Activated T-cell treated with anti-CD3 and anti-CD28 coated beads for 24 hours (primary cell): Measurements from ENCODE around the gene CHRNB4.
"Not testable (repeated sequence)": the region's sequence is repeated elsewhere in the genome, so short reads cannot be mapped to it uniquely, and the experiment has no call there.

Source experiments
- DNase-seq: peaks from one replicate; pipeline ENCODE4 v3.0.0-alpha.2; 2020; ENCODE audit warnings: low read depth

Gene CHRNB4, protein sequence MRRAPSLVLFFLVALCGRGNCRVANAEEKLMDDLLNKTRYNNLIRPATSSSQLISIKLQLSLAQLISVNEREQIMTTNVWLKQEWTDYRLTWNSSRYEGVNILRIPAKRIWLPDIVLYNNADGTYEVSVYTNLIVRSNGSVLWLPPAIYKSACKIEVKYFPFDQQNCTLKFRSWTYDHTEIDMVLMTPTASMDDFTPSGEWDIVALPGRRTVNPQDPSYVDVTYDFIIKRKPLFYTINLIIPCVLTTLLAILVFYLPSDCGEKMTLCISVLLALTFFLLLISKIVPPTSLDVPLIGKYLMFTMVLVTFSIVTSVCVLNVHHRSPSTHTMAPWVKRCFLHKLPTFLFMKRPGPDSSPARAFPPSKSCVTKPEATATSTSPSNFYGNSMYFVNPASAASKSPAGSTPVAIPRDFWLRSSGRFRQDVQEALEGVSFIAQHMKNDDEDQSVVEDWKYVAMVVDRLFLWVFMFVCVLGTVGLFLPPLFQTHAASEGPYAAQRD

DNA sequence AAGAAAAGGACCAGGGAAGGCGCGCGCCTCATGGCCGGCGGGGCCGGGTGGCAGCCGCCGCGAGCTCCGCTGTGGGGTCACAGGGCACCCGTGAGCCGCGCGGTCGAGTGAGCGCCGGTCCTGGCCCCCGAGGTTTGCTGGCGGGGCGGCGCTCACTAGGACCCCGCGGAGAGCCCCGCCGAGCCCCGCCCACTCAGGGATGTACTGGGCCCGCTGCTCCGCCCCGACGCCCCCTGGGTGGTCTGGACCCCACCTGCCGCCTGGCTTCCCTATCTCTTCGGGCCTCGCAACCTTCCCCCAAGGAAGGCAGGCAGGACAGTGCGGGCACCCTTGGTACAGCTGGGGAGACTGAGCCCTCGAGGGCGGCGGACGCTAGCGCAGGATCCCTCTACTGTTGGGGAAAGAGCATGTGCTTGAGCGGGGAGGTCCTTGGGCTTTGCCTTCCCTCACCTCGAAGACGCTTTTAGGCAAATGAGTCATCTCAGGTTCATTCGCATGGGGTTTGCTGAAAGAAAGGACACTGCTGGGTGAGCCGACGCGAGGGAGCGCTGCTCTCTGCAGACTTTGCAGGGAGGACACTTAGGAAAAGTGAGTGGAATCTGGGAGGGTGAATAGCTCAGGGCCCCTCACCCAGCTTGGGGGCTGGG is at the start of gene CHRNB4:
CHRNB4 (minus strand) TSS at position 109 of the 647 bp plus-strand sequence; CDS start at position 32, 77 bp downstream.
- no peak for DNase-seq

DNA sequence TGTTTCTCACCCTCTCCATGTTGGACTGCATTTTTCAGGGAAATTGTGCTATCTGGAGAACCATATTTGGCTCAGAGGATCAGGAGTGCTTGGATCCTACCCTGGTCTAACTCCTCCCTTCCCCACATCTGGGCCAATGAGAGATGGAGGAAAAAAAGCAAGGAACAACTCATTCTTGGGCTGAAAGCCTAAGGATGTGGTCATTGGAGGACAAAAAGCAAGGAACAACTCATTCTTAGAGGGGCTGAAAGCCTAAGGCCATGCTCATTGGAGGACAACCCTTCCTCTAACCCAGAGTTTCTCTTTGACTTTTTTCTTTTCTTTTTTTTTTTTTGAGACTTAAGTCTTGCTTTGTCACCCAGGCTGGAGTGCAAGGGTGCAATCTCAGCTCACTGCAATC is 48.6 kb upstream of the CHRNB4 start:
- DNase-seq: no peak

DNA sequence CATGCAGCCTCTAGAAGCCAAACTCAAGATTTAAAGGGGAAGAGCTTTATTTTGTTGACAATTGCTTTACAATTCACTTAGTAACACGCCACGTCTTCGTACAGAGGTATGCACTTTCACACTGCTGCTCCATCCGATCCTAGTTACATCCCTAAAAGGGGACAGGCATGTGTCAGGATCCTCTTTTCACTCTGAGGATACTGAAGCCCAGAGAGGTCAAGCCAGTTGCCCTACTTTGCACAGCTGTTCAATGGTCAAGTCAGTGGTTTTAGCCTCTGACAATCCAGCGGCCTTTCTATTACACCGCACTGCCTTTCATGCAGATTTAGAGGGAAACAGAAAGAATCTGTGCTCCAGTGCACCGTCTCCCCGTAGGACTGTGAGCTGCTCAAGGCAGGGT is 44.9 kb upstream of the CHRNB4 start:
- DNase-seq: no peak

DNA sequence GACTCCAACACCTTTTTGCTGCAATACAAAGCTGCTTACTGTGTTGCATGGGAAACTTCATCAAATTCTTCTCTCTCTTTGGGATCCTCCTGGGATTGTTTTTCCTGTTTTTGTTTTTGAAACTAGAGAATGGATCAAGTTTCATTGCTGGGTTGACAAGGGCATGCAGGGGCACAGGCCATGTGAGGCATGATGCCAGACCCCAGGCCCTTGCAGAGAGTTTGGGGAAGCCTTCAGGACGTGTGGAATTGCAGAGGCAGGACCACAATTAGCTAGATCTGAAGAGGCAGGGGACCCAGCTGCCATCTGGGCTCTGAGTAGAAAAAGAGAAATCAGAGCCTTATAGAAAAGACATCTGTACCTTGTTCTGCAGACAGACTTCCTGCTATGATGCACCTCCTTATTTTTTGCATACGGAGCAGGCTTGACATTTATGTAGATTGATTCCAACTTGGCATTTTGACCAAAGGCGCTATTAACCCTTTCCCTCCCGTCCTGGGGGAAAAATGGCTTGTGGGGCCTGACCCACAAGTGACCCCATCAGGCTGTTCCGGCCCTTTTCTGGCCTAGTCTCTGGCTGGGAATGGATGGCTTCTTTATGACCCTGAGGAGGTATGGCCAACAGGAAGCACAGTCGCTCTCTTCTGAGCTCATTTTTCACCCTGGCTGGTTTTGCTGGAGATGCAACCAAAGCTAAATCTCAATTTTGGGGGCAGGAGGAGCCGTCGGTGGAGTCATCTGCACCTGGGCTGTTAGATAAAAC is 44.3 kb upstream of the CHRNB4 start:
- no peak for DNase-seq

DNA sequence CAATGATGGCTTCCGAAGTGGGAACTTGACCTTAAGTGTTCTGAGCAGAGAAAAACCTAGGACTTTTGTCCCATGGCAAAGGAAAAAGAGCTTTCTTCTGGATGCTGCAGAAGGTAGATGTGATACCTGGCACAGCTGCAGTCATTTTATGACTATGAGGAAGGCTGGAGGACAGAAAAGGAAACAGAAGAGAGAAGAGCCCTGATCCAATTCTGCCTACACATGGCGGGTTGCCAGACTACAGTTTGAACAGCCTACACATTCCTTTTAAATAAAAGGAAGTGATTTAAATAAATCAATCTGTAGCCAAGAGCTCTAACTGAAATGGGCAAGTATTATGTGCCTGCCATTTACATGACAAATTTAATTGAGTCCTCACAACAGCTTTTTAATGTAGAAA is 43.6 kb upstream of the CHRNB4 start:
- DNase-seq: no peak

DNA sequence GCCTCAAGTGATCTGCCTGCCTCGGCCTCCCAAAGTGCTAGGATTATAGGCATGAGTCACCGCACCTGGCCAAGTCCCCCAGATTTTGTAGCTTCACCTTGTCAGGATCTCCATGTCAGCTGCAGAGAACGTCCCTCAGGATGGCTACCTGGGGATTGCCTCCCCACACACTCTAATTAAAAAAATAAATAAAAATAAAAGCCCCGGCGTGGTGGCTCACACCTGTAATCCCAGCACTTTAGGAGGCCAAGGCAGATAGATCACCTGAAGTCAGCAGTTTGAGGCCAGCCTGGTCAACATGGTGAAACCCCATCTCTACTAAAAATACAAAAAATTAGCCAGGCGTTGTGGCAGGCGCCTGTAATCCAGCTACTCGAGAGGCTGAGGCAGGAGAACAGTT is 42.6 kb upstream of the CHRNB4 start:
- not testable (repeated sequence) for DNase-seq

DNA sequence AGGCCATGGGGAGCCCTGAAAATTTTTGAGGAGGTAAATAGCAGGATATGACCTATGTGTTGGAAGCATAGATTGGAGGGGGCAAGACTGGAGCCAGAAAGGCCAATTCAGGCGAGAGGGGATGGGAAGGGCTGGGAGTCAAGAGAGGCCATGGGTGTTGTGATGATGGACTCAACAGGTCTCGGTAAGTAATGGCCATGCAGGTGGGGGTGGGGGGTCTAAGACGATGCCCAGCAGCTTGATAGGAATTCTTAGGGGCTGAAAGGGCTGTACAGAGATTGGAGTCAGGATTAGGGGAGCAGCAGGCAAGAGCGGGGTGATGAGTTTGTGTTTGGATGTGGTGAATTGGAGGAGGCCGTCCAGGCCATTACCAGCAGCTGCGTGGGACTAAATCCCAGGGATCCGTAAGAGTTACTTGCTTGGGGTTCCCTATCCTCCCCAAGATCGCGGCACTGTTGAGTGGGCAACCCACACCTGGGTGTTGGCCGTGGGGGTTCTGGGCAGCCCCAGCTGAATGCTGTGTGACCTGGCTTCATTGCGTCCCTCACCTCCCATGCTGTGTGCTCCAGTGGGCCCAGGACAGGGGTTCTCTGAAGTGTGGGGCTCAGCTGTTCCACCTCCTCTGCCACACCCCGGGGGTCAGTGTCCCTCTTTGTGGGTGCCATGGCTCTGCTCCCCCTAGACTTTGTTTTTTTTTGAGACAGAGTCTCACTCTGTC is 41.8 kb upstream of the CHRNB4 start:
- DNase-seq: no peak

DNA sequence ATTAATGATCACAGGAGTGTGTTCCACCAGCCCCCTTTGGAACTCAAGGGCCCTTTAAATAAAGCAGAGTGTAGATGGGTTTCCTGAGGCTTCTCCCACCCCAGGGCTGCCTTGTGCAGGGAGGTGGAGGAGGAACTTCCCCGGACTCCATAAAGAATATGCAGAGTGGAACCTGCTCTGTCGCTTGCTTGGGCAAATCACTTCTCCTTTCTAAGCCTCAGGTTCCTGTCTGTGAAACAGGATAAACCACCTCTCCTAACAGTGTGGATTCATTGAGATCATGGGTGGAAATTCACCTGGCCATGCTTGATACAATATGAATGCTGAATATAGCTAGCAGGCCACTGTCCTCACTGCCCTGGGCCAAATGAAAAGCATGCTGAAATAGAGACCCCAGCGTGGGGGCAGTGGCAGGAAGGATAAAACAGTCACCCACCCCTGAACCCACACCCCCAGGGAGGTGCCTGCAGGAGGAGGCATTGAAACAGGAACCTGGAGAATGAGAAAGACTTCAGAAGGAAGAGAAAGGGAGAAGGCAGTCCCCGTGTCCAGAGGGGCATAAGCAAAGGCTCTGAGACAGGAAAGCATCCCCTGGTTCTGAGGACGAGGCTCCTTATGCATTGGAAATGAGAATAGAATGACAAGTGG is 41.1 kb upstream of the CHRNB4 start:
- no peak for DNase-seq

DNA sequence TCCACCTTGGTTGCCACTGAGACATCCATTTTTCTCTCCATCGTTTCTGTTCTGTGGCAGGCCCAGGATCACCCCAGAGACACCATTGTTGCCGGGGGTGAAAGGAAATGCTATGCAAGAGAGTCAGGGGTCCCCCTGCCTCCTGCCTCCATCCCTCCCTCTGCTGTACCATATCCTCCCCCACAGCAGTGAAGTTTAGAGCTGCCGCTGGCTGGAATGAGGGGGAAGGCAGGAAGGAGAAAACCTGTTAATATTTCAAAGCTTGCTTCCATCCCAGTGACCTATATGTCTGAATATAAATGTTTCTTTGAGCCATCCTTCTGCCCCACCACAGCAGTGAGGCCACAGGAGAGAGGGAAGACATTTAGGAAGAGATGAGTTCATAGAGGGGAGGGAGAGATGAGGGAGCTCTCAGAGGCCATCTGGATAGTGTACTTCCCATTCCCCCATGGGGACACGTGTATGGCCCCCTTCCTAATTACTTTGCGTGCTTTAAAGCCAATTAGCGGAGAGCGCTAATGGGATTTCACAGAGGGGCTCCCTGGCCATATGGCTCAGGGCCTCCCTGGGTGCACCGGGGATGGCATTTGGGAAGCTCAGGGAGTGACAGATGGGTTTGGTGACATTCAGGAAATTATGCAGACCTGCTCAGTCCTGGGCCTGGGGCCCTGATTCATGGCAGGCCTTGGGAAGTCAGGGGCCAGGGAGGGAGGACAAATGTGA is 40.4 kb upstream of the CHRNB4 start:
- DNase-seq: no peak

DNA sequence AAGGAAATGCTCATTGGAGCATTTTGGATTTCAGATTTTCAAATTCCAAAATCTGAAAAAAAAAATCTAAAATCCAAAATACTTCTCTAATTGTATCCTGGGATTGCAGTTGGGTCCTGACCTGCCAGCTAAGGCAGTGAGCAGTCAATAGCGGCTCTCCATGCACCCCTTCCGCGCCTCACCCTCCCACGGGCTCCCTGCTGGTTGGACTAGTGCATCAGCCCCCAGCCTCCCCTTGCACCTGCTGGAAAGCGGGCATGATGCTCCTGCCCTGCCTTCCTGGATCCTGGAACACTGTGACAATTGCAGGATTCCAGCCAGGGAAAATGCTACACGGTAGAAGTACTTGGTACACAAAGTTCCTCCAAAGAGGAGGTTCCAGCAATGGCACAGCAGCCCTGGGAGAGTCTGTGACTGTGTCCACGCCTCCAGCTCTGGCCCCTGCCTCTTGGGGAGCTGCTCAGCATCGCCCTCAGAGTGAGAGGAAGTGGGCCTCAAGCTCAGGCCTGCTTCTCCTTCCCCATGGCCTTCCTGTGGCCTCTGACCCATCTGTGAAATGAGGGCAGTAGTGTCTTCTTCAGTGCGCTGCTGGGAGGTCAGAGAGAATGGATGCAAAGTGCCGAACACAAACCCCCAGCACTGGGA is 39.5 kb upstream of the CHRNB4 start:
- DNase-seq: no peak

DNA sequence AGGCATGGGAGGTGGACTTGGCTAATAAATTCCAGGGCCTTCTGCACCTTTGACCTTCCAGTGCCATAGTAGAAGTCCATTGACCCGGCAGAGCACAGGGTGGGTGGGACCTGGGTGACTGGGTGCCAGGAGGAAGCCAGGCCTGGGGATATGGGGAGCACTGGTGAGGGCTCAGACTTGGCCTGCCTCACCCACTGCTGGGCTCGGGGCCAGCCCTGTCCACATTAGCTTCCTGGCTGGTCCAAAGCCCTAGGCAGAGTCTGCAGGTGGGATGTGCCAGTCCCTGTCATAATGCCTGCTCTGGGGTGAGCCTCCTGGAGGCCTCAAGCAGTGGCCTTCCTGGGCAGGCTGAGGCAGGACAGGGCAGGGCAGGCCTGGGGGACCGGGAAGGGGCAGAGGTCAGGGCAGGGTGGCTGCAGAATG is 38.1 kb upstream of the CHRNB4 start:
- DNase-seq: no peak

DNA sequence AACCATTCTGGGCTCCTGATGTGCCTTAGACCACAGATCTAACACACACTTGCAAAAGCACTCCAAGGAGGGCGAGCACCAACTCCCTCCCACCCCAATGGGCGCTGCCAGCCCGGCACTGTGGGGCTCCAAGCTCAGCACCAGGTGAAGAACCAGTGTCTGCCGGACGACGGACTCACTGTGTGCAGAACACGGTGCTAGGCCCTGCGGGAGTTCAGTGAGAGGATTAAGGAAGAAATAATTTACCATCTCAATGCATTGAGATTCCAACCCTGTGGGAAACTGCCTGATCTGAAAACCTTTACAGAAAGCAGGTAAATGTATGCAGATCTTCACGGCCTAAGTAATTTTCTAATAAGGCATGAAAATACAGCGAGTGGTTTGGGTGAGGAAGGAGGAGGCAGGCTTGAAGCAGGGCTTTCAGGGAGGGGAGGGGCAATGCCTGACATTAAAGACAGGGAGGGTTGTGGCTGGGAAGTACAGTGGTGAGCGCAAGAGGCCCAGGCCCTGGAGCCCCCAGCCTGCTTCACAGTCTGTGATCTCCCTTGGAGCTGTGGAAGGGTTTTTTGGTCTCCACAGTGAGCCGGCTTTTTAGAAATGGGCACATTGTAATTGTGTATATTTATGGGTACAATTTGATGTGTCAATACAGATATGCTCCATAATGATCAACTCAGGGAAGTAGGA is 35.6 kb upstream of the CHRNB4 start:
- no peak for DNase-seq

DNA sequence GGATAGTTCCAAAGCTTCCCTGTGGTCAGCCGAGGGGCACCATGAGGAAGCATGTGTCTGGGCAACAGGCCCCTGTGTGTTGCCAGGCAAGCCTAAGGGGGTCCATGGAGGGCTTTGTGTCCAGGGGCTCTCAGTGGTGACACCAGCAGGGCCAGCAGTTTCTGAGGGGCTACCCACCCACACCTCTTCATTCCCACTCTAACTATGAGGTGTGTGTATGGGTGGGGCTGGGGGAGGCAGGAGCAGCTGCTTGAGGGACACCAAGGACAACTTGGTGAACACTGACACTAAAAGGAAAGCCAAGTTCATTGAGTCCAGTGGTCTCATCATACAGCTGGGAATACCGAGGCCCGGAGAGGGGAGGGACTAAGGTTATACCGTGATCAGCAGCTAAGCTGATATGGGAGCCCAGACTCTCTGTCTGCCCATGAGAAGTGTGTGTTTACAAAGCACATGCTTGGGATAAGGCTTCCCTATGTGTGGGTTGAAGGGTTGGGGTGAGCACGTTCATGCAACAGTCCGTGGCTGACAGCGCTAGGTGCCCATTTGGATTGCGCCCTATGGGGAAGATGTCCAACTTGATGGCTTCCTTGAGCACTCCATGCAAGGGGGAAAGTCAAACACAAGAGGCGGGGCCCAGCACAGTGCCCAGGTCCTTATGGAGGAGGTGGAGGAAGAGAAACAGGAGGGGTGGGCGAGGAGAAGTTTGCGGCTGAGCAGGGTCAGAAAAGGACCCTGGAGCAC is 34.8 kb upstream of the CHRNB4 start:
- no peak for DNase-seq

DNA sequence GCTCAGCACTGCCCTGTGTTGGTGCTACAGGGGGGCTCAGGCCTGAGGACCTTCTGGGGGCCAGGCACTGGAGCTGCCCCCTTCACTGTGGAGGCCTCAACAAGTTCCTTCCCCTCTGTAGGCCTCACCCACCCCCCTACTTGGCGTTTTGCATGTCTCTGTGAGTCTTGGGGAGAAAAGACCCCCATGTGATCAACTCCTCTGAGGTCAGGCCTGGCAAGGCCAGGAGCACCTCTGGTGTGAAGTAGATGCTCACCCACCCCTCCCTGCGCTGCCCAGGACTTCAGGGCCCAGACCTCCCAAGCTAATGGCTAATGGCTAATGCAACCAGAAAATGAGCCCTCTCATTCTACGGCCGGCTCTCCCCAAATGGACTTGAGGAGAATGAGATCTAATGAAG is 34.2 kb upstream of the CHRNB4 start:
- DNase-seq: no peak

DNA sequence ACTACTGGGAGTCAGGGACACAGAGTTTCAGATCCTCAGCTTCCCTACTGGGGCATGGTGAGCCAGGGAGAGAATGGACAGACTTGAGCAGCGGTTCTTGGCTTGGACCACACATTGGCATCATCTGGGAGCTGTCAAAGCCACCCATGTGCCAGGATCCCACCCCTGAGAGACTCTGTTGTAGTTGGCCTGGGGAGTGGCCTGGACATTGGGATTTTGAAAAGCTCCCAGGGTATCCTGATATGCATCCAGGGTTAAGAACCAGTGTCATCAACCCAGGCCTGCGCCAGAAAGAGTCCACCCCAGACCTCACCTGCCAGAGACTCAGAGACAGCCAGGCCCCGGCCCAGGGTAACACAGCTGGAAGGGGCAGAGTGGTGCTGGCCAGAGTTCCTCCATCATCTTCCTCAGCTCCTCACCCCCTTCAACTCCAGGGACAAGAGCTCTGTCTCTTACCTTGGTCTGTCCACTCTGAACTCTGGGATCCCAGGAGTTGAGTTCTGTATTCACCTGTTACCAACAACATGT is 33.0 kb upstream of the CHRNB4 start:
- no peak for DNase-seq

DNA sequence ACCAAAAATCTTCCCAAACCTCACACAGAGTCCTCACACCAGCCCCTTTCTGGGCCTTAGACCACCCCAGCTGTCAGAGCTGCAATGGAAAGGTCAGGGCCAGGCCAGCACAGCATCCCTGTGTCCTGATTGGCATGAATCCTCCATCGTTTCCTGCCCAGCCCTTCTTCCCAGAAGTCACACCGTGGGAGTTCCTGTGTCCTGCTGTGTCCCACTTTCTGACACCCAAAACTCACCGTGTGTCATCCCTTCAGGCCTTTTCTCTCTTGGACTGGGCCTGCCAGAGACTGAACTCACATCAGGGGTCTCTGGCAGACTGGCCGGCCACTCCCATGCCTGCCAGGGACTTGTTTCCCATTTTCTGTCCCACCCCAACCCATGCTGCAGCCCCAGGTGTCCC is 32.5 kb upstream of the CHRNB4 start:
- DNase-seq: no peak

DNA sequence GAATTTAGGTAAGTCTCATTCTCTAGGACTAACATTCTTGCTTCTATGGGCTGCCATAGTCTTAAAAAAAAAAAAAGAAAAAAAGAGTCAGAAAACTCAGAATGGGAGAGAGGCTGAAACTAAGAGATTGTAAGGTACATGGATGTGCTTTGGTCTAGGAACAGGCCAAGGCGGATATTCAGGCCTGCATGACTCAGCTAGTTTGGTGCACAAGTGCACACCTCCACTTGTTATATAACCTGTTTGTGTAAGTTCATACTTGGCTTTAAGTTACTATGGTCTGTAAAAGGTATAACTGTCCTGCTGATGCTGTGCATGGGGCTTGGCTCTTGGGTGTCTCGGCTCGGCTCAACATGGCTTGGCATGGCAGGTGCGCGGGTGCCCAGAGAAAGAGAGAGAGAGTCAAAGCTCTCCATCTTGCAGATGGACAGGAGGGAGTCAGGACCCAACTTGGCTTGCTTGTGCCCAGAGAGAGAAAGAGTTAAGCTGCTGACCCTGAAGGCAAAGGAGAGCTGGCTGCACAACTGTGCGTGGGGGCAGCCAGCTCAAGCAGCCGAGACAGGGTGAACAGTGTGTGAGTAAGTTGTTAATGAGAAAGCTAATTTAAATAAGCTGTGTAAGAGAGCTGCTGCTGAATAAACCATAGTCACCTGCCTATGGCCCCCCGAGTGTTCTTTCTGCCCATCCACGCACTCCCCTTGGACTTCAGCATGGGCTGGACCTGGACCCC is 31.4 kb upstream of the CHRNB4 start:
- no peak for DNase-seq

DNA sequence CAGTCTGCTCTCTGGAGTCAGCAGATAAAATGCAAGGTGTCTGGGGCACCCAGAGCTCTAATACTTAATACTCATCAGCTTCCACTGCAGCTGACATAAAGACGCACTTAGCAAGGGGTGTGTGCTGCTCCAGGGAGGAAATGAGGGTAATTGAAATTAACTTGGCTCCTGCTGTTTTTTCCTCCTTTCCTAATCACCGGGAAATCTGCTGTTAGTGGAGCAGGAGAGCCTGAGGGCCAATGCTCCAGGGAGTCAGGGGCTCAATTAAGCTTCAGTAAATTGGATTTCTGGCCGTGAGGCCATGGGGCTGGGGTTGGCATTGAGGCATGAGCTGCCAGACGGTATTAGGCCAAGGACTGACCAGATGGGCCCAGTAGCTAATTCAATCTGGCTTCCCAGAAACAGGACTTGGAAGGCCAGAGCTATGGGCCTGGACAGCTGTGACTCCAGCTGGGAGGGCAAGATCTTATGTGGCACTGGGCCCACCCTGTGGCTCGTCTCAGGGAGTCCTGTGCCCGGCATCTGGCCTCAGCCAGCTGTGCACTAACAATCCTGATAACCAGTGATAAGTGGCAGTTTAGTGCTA is 30.7 kb upstream of the CHRNB4 start:
- no peak for DNase-seq
